SU-DHL-6 (cell line): Measurements from ENCODE around the gene TTF1.

Experiments
- H2AFZ ChIP-seq: fragments of 200-600 bp; sonication (generic); 2 replicates; pipeline ENCODE4 v1.6.1; 2014; ENCODE audit warnings: low read depth, mild to moderate bottlenecking, moderate library complexity, mixed read lengths, antibody characterized with exemption, low read length; ENCODE audit not compliant: severe bottlenecking
- H3F3A ChIP-seq: fragments of 200-600 bp; shearing (Covaris generic); 2 replicates; pipeline ENCODE4 v1.6.0; 2016; ENCODE audit warnings: antibody characterized with exemption, mild to moderate bottlenecking; ENCODE audit not compliant: insufficient read depth
- H3K27ac ChIP-seq: fragments of 200-600 bp; sonication (generic); 2 replicates; pipeline ENCODE4 v1.5.1; 2016; ENCODE audit warnings: low read depth, mild to moderate bottlenecking, low read length, moderate library complexity, mixed read lengths
- H3K27me3 ChIP-seq: fragments of 200-600 bp; sonication (generic), shearing (Covaris generic); 2 replicates; pipeline ENCODE4 v1.6.0; 2014; ENCODE audit warnings: mild to moderate bottlenecking, low read length
- H3K36me3 ChIP-seq: fragments of 200-600 bp; sonication (generic); 2 replicates; pipeline ENCODE4 v1.6.1; 2014; ENCODE audit warnings: mild to moderate bottlenecking, low read length, mixed read lengths
- H3K4me2 ChIP-seq: fragments of 300-600, 200-600 bp; shearing (Covaris generic), sonication (generic); 2 replicates; pipeline ENCODE4 v1.6.0; 2014; ENCODE audit warnings: low read length, low read depth, mild to moderate bottlenecking; ENCODE audit not compliant: poor library complexity, severe bottlenecking
- H3K4me3 ChIP-seq: fragments of 200-600 bp; sonication (generic); 2 replicates; pipeline ENCODE4 v1.5.1; 2014; ENCODE audit warnings: antibody characterized with exemption, low read length, mild to moderate bottlenecking, mixed read lengths; ENCODE audit not compliant: insufficient read depth, poor library complexity, severe bottlenecking
- H3K79me2 ChIP-seq: fragments of 200-600 bp; sonication (generic); 2 replicates; pipeline ENCODE4 v1.6.1; 2014; ENCODE audit warnings: mild to moderate bottlenecking, low read length, moderate library complexity; ENCODE audit not compliant: insufficient read depth
- H3K9ac ChIP-seq: fragments of 200-600 bp; sonication (generic); 2 replicates; pipeline ENCODE4 v1.7.0; 2014; ENCODE audit warnings: mild to moderate bottlenecking, low read length
- H3K9me2 ChIP-seq: fragments of 200-600 bp; sonication (generic); replicated peaks from 2 replicates; pipeline ENCODE4 v1.6.1; 2014; ENCODE audit warnings: low read length; ENCODE audit not compliant: insufficient read depth
- H3K9me3 ChIP-seq: fragments of 200-600 bp; sonication (generic); 2 replicates; pipeline ENCODE4 v1.6.1; 2014; ENCODE audit warnings: low read length, mixed read lengths; ENCODE audit not compliant: insufficient read depth
- H4K20me1 ChIP-seq: fragments of 200-600 bp; sonication (generic); 2 replicates; pipeline ENCODE4 v1.6.1; 2014; ENCODE audit warnings: low read depth, mild to moderate bottlenecking, antibody characterized with exemption, low read length, moderate library complexity, mixed read lengths
- EZH2phosphoT487 ChIP-seq: fragments of 200-600 bp; sonication (generic), shearing (Covaris generic); conservative IDR thresholded peaks from 2 replicates; pipeline ENCODE4 v1.6.1; 2018; ENCODE audit warnings: mild to moderate bottlenecking, antibody characterized with exemption, low read length, moderate library complexity, mixed read lengths
- TF ChIP-seq, protein P1 (sequence below): fragments of 200-600 bp; sonication (generic); IDR thresholded peaks from one replicate; pipeline ENCODE4 v1.5.1; 2017; ENCODE audit warnings: antibody characterized with exemption, mild to moderate bottlenecking, low read length, moderate library complexity; ENCODE audit not compliant: insufficient read depth, poor library complexity, severe bottlenecking

Gene TTF1

DNA sequence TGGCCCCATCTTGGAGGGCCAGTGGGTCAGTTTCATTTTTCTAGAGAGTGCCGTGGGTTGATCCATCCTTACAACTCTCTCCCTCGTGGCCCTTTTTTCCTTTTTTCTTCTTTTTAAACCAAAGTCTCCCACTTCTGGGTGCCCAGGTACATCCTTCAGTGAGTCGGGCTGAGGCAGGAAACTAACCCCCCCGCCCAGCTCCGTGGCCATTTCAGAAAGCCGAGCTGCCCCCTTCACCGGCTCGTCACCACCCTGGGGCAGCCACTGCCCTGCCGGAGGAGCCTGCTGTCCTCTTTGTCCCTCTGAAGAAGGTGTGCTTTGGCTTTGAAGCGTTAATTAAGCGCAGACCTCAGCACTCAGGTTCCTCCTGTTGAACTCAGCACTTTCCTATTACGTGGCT lies 8.5 kb upstream of the TTF1 start:
- Histone ChIP-seq H3F3A (no peaks in the 10 kb centered on the region), H3K36me3 (no peaks in the 10 kb centered on the region), H2AFZ (no peak overlapping the region), H3K4me2 (no peak overlapping the region), H4K20me1 (no peaks in the 10 kb centered on the region), H3K27ac (no peak overlapping the region), H3K79me2 (no peaks in the 10 kb centered on the region), H3K9me2 (no peaks in the 10 kb centered on the region), H3K9ac (no peak overlapping the region), H3K27me3 (no peaks in the 10 kb centered on the region), H3K4me3 (no peak overlapping the region), H3K9me3 (no peaks in the 10 kb centered on the region)
- TF ChIP-seq, protein P1, sequence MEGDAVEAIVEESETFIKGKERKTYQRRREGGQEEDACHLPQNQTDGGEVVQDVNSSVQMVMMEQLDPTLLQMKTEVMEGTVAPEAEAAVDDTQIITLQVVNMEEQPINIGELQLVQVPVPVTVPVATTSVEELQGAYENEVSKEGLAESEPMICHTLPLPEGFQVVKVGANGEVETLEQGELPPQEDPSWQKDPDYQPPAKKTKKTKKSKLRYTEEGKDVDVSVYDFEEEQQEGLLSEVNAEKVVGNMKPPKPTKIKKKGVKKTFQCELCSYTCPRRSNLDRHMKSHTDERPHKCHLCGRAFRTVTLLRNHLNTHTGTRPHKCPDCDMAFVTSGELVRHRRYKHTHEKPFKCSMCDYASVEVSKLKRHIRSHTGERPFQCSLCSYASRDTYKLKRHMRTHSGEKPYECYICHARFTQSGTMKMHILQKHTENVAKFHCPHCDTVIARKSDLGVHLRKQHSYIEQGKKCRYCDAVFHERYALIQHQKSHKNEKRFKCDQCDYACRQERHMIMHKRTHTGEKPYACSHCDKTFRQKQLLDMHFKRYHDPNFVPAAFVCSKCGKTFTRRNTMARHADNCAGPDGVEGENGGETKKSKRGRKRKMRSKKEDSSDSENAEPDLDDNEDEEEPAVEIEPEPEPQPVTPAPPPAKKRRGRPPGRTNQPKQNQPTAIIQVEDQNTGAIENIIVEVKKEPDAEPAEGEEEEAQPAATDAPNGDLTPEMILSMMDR, result no peak
- no peak for TF ChIP-seq EZH2phosphoT487

DNA sequence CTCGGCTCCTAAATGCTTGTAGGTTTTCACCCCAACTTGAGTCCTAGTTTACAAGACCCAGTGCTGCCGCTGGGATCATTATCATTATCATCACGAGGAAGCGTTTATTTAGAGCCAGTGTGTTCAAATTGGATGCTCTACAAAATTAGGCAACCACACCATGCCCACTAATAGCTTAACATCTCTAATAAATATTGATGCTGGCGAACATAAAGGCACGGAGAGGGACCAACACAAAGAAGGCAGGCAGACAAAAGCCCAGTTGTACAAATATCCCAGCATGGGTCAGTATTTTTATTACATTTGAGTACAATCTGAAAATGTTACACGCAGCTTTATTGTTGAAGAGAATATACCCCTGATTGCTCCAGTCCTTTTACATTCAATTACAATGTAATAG lies 8.1 kb upstream of the TTF1 start:
- H3K36me3 ChIP-seq, result no peaks in the 10 kb centered on the region
- H3K9me2 ChIP-seq, result no peaks in the 10 kb centered on the region
- H4K20me1 ChIP-seq, result no peaks in the 10 kb centered on the region
- TF ChIP-seq, protein P1, result no peak
- no peak for TF ChIP-seq EZH2phosphoT487
- H3K9ac ChIP-seq, result no peak overlapping the region
- H3F3A ChIP-seq, result no peaks in the 10 kb centered on the region
- no peak overlapping the region for H2AFZ ChIP-seq
- H3K79me2 ChIP-seq, result no peaks in the 10 kb centered on the region
- H3K4me2 ChIP-seq, result no peak overlapping the region
- H3K27me3 ChIP-seq, result no peaks in the 10 kb centered on the region
- no peak overlapping the region for H3K27ac ChIP-seq
- no peak overlapping the region for H3K4me3 ChIP-seq
- no peaks in the 10 kb centered on the region for H3K9me3 ChIP-seq

DNA sequence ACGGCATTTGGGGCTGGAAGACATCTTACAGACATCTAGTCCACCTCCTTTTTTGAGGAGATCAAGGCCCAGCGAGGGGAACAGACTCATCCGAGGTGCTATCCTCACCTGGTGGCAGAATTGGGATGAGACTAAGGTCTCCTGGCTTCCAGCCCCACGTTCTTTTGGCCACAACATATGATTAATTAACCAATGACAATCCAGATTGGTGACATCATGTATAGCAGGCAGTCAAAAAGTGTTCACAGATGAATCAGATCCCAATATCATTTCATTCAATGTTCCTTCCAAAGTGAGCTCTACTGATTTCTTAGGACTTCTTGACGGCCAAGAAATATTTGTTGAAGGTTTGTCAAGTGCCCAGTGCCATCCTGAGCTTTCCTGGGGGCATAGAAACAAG lies 7.3 kb upstream of the TTF1 start:
- no peak overlapping the region for H3K4me2 ChIP-seq

More for the DNA sequence above, 7.3 kb upstream of the TTF1 start:
- TF ChIP-seq EZH2phosphoT487, result no peak
- TF ChIP-seq, protein P1, result no peak
- no peak overlapping the region for H3K27ac ChIP-seq
- no peak overlapping the region for H3K4me3 ChIP-seq
- H3K9me3 ChIP-seq, result no peaks in the 10 kb centered on the region
- H3K27me3 ChIP-seq, result no peaks in the 10 kb centered on the region
- no peaks in the 10 kb centered on the region for H3K9me2 ChIP-seq
- H3K36me3 ChIP-seq, result no peaks in the 10 kb centered on the region
- no peaks in the 10 kb centered on the region for H3K79me2 ChIP-seq
- no peak overlapping the region for H3K9ac ChIP-seq
- no peaks in the 10 kb centered on the region for H4K20me1 ChIP-seq
- no peak overlapping the region for H2AFZ ChIP-seq
- H3F3A ChIP-seq, result no peaks in the 10 kb centered on the region
